Measurements from ENCODE around the gene HSP90AA1. TPM values are rescaled to one million over a fixed set of nuclear protein-coding genes. Genes with fewer than 3 reads are reported as not detected.
"Not testable (repeated sequence)": the region's sequence is repeated elsewhere in the genome, so short reads cannot be mapped to it uniquely, and the experiment has no call there.

The HSP90AA1 gene
- 1,314 and 1,931 TPM in 2 replicates for total RNA-seq (2021)
- percentile 98 among the genes with signal in this experiment for Bru-seq, nascent RNA
- BruChase-seq, experiment 1, labeled RNA remaining after a 2-hour chase = percentile 99 among the genes with signal in this experiment
- percentile 100 among the genes with signal in this experiment for BruChase-seq, experiment 2, labeled RNA remaining after a 6-hour chase
- long read RNA-seq, transcript HSP90AA1-202 (12 exons, 3,510 nt) = minor isoform, 29 of 2,354 reads
- long read RNA-seq, transcript HSP90AA1-201 (11 exons, 3,379 nt) = major isoform, 1,135 of 2,354 reads
- long read RNA-seq, transcript HSP90AA1-205 (2 exons, 429 nt) = minor isoform, 401 of 2,354 reads
- long read RNA-seq, partial matches to known transcripts = 545 of 2,354 reads
- long read RNA-seq, other reads (novel, unspliced or antisense) = 244 of 2,354 reads

DNA sequence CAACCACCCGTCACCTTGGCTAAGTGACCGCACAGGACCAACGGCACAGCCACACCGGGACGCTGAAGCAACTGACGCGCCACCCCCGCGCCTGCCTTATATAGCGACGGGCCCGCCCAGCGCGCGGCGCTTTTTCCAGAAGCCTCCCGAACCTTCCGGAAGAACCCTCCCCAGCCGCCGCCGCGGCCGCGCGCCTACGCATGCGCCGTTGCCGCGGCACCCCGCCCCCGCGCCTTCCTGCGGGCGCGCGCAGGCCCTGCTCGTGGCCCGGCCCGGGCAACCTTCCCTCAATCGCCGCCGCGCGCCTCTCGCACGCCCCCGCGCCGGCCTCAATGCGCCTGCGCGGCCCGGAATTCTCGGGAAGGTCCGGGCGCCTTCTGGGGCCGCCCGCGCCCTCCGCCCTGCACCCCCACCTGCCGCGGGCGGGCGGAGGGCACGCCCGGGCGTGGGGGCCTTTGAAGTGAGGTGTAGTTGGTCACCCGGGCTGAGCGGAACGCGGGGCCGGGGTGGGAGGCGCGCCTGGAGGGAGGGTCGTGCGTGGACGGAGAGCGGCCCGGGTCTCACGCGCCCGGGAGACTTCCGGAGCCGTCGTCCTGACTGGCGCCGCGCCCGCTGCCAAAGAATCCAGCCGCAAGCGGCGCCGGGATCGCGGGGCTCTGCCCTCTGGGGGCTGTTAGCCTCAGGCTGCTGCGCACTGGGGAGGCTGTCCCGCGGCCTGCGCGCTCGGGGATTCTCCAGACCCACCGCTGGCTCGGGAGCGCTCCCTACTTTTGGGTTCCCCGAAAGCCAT, at the start of gene HSP90AA1:
HSP90AA1 (minus strand) TSS at position 73 of the 790 bp plus-strand sequence. CDS start 666 bp downstream, outside the sequence.
- DNase-seq = peak; percentile 88 to 100
- peaks cover 48% of the 10 kb centered on the region for H3F3A ChIP-seq (ENCODE audit: insufficient read depth, low read depth)
- no TSS peak for BruUV-seq (replicated peaks)
- H3K36me3 ChIP-seq (ENCODE audit: low read depth) = peaks cover 41% of the 10 kb centered on the region
- H4K20me1 ChIP-seq (ENCODE audit: insufficient read depth) = peaks cover 41% of the 10 kb centered on the region
- no peaks in the 10 kb centered on the region for H3K27me3 ChIP-seq (ENCODE audit: insufficient read depth, low read depth)
- H3K9me3 ChIP-seq (ENCODE audit: insufficient read depth, low read depth) = no peaks in the 10 kb centered on the region
- TF ChIP-seq, protein P1, sequence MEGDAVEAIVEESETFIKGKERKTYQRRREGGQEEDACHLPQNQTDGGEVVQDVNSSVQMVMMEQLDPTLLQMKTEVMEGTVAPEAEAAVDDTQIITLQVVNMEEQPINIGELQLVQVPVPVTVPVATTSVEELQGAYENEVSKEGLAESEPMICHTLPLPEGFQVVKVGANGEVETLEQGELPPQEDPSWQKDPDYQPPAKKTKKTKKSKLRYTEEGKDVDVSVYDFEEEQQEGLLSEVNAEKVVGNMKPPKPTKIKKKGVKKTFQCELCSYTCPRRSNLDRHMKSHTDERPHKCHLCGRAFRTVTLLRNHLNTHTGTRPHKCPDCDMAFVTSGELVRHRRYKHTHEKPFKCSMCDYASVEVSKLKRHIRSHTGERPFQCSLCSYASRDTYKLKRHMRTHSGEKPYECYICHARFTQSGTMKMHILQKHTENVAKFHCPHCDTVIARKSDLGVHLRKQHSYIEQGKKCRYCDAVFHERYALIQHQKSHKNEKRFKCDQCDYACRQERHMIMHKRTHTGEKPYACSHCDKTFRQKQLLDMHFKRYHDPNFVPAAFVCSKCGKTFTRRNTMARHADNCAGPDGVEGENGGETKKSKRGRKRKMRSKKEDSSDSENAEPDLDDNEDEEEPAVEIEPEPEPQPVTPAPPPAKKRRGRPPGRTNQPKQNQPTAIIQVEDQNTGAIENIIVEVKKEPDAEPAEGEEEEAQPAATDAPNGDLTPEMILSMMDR (conservative IDR thresholded peaks at IDR 0.05) = peak; percentile 28; the same call in 1 of the 2 replicates
- TF ChIP-seq EZH2 (IDR thresholded peaks at IDR 0.05; ENCODE audit: low read depth) = no peak
- H3K4me3 ChIP-seq = peak within 1 kb of the TSS; percentile 89
- H2AFZ ChIP-seq = peak within 1 kb of the TSS; percentile 92
- H3K79me2 ChIP-seq (ENCODE audit: low read depth) = peaks cover 57% of the 10 kb centered on the region
- peak within 1 kb of the TSS; percentile 93 for H3K4me2 ChIP-seq
- ChIA-PET POLR2A (ENCODE audit: unreplicated experiment) (interaction anchor here (0.7 to 0.9 kb wide), 6 partner anchors 10 to 326 kb away, joined by 5 to 42 read pairs (median 24); no protein-coding TSS in a partner anchor), CTCF (interaction anchor here (0.5 to 1.7 kb wide), 4 partner anchors 10 to 112 kb away, joined by 3 to 17 read pairs (median 6); no protein-coding TSS in a partner anchor)
- intact Hi-C loops (cut with micrococcal nuclease; ENCODE audit: unreplicated experiment) = loop anchor here (1.0 to 10.0 kb wide), 6 partner anchors 16 to 1248 kb away; partner anchors contain the start of genes EIF5 and WDR20
- peak within 1 kb of the TSS; percentile 82 for H3K27ac ChIP-seq
- H3K4me1 ChIP-seq (replicated peaks; ENCODE audit: insufficient read depth) = peaks cover 41% of the 10 kb centered on the region
- H3K9me2 ChIP-seq (ENCODE audit: insufficient read depth) = no peaks in the 10 kb centered on the region

DNA sequence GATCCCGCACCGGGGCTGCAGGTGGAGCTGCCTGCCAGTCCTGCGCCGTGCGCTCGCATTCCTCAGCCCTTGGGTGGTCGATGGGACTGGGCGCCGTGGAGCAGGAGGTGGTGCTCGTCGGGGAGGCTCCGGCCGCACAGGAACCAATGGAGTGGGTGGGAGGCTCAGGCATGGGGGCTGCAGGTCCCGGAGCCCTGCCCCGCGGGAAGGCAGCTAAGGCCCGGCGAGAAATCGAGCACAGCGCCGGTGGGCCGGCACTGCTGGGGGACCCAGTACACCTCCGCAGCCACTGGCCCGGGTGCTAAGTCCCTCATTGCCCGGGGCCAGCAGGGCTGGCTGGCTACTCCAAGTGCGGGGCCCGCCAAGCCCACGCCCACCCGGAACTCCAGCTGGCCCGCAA, 48.6 kb upstream of the HSP90AA1 start:
- CTCF ChIA-PET; BruUV-seq (replicated peaks); H3K9me2 ChIP-seq (ENCODE audit: insufficient read depth); H3K9me3 ChIP-seq (ENCODE audit: insufficient read depth, low read depth); intact Hi-C loops (cut with micrococcal nuclease; ENCODE audit: unreplicated experiment); H4K20me1 ChIP-seq (ENCODE audit: insufficient read depth); DNase-seq; H3K36me3 ChIP-seq (ENCODE audit: low read depth); POLR2A ChIA-PET (ENCODE audit: unreplicated experiment); H3K4me3 ChIP-seq; H2AFZ ChIP-seq; H3K27me3 ChIP-seq (ENCODE audit: insufficient read depth, low read depth); H3K27ac ChIP-seq; H3K4me2 ChIP-seq: not testable (repeated sequence)
- H3K4me1 ChIP-seq (replicated peaks; ENCODE audit: insufficient read depth) = peaks cover 14% of the 10 kb centered on the region
- H3F3A ChIP-seq (ENCODE audit: insufficient read depth, low read depth) = peaks cover 18% of the 10 kb centered on the region; the same call in 1 of the 2 replicates
- peaks cover 34% of the 10 kb centered on the region for H3K79me2 ChIP-seq (ENCODE audit: low read depth)

DNA sequence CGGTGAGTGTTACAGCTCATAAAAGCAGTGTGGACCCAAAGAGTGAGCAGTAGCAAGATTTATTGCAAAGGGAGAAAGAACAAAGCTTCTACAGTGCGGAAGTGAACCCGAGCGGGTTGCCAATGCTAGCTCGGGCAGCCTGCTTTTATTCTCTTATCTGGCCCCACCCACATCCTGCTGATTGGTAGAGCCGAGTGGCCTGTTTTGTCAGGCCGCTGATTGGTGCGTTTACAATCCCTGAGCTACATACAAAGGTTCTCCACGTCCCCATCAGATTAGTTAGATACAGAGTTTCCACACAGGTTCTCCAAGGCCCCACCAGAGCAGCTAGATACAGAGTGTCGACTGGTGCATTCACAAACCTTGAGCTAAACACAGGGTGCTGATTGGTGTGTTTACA, 47.9 kb upstream of the HSP90AA1 start:
- H3K4me2 ChIP-seq; H3K27ac ChIP-seq; DNase-seq; H4K20me1 ChIP-seq (ENCODE audit: insufficient read depth); POLR2A ChIA-PET (ENCODE audit: unreplicated experiment); BruUV-seq (replicated peaks); H2AFZ ChIP-seq; H3K27me3 ChIP-seq (ENCODE audit: insufficient read depth, low read depth); H3K4me3 ChIP-seq; H3K9me3 ChIP-seq (ENCODE audit: insufficient read depth, low read depth); H3K9me2 ChIP-seq (ENCODE audit: insufficient read depth); intact Hi-C loops (cut with micrococcal nuclease; ENCODE audit: unreplicated experiment); H3K36me3 ChIP-seq (ENCODE audit: low read depth); CTCF ChIA-PET: not testable (repeated sequence)
- Histone ChIP-seq H3K79me2 (ENCODE audit: low read depth) (peaks cover 27% of the 10 kb centered on the region), H3F3A (ENCODE audit: insufficient read depth, low read depth) (peaks cover 18% of the 10 kb centered on the region; the same call in 1 of the 2 replicates), H3K4me1 (replicated peaks; ENCODE audit: insufficient read depth) (peaks cover 14% of the 10 kb centered on the region)

DNA sequence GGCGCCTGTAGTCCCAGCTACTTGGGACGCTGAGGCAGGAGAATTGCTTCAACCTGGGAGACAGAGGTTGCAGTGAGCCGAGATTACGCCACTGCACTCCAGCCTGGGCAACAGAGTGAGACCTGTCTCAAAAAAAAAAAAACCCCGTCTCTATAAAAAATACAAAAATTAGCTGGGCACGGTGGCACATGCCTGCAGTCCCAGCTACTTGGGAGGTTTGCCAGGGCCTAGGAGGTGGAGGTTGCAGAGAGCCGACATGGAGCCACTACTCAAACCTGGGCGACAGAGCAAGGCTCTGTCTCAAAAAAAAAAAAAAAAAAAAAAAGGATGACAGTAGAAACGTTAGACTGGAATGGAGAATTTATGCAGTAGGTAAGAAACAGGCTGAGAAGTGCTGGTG, 47.2 kb upstream of the HSP90AA1 start:
- H4K20me1 ChIP-seq (ENCODE audit: insufficient read depth); DNase-seq; intact Hi-C loops (cut with micrococcal nuclease; ENCODE audit: unreplicated experiment); H3K9me3 ChIP-seq (ENCODE audit: insufficient read depth, low read depth); H3K4me3 ChIP-seq; CTCF ChIA-PET; BruUV-seq (replicated peaks); H3K9me2 ChIP-seq (ENCODE audit: insufficient read depth); H3K36me3 ChIP-seq (ENCODE audit: low read depth); H3K4me2 ChIP-seq; H2AFZ ChIP-seq; H3K27me3 ChIP-seq (ENCODE audit: insufficient read depth, low read depth); H3K27ac ChIP-seq: not testable (repeated sequence)
- Histone ChIP-seq H3K4me1 (replicated peaks; ENCODE audit: insufficient read depth) (peaks cover 14% of the 10 kb centered on the region), H3F3A (ENCODE audit: insufficient read depth, low read depth) (peaks cover 15% of the 10 kb centered on the region; the same call in 1 of the 2 replicates), H3K79me2 (ENCODE audit: low read depth) (peaks cover 27% of the 10 kb centered on the region)
- POLR2A ChIA-PET (ENCODE audit: unreplicated experiment) = interaction anchor here (0.5 kb wide), 1 partner anchor 27 kb away, joined by 28 read pairs; no protein-coding TSS in a partner anchor
